ENCODE results near the gene COLEC11.
"Not testable (repeated sequence)": the region's sequence is repeated elsewhere in the genome, so short reads cannot be mapped to it uniquely, and the experiment has no call there.

Gene COLEC11

DNA sequence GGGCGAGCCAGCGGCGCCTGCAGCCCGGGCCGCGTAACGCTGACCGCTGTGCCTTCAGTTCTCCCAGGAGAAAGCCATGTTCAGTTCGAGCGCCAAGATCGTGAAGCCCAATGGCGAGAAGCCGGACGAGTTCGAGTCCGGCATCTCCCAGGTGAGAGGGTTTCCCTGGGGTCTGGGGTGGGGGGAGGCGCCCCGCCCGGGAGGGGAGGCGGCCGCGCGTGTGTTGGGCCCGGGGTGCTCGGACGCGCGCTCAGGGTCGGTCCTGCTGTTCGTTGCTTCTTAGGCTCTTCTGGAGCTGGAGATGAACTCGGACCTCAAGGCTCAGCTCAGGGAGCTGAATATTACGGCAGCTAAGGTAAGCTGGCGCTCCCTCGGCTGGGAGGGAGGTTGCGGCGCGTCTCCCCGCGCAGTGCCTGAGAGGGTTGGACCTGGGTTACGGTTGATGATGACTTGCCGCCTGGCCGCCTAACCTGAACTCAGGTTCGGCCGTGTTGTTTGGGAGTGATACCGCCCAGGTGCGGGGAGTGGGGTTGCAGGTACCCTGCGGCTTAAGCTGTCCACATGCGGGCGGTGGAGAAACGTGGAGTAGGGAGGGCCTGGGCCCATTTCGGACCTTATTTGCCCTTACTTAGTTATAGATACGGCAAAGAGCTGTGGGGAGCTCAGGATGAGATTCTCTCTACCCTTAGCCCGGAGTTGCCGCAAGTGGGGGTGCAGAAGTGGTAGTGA is 19.2 kb upstream of the COLEC11 start:
- Mint-ChIP-seq H3K27me3 (ENCODE audit: low read depth) (no peaks in the 10 kb centered on the region), H3K36me3 (ENCODE audit: low read depth) (peaks cover 38% of the 10 kb centered on the region), H3K9me3 (no peaks in the 10 kb centered on the region), H3K4me1 (ENCODE audit: low read depth) (peaks cover 45% of the 10 kb centered on the region), H3K4me3 (peak overlapping the region; percentile 94), H3K27ac (peak overlapping the region; percentile 91)

DNA sequence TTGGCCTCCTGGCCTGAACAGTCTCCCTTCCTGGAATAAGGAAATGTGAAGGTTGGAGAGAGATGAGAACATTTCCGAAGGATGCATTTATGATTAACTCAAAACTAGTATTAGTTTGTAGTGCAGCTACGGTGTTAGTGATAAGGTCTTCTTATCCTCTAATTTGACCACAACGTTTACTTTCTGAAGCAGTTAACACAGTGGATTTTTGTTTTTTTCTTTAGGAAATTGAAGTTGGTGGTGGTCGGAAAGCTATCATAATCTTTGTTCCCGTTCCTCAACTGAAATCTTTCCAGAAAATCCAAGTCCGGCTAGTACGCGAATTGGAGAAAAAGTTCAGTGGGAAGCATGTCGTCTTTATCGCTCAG is 18.7 kb upstream of the COLEC11 start:
- peaks cover 45% of the 10 kb centered on the region for H3K4me1 Mint-ChIP-seq (ENCODE audit: low read depth)
- not testable (repeated sequence) for H3K27me3 Mint-ChIP-seq (ENCODE audit: low read depth); H3K9me3 Mint-ChIP-seq
- peak overlapping the region; percentile 91 for H3K27ac Mint-ChIP-seq
- peaks cover 40% of the 10 kb centered on the region for H3K36me3 Mint-ChIP-seq (ENCODE audit: low read depth)
- peak overlapping the region; percentile 94 for H3K4me3 Mint-ChIP-seq

DNA sequence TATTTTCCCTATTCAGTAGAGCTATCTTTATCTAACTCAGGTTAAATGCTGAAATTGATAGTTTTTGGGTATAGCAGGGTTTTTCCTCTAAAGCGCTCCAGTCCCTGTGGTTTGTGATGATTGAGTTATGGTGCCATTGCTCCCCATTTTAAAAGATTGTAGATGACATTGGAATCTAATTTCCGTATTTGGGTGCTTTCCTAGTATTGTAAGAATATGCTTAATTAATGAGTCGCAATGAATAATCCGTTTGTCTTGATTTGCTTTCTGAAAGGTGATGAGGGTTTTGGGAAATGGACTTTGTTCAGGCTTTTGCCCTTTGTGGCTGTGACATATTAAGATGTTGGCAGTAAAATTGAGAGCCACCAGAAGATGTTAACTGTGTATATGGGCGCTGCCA is 15.9 kb upstream of the COLEC11 start:
- H3K4me1 Mint-ChIP-seq (ENCODE audit: low read depth) = peaks cover 43% of the 10 kb centered on the region
- H3K27ac Mint-ChIP-seq = no peak overlapping the region
- H3K27me3 Mint-ChIP-seq (ENCODE audit: low read depth) = no peaks in the 10 kb centered on the region
- H3K9me3 Mint-ChIP-seq = no peaks in the 10 kb centered on the region
- H3K36me3 Mint-ChIP-seq (ENCODE audit: low read depth) = peaks cover 46% of the 10 kb centered on the region
- H3K4me3 Mint-ChIP-seq = no peak overlapping the region

GRCh38 chr2:3580449-3580848 is 14.5 kb upstream of the COLEC11 start:
- no peaks in the 10 kb centered on the region for H3K27me3 Mint-ChIP-seq (ENCODE audit: low read depth)
- H3K36me3 Mint-ChIP-seq (ENCODE audit: low read depth) = peaks cover 46% of the 10 kb centered on the region
- H3K27ac Mint-ChIP-seq = no peak overlapping the region
- peaks cover 41% of the 10 kb centered on the region for H3K4me1 Mint-ChIP-seq (ENCODE audit: low read depth)
- H3K9me3 Mint-ChIP-seq = no peaks in the 10 kb centered on the region
- no peak overlapping the region for H3K4me3 Mint-ChIP-seq

- Mint-ChIP-seq H3K27me3 (ENCODE audit: low read depth) (no peaks in the 10 kb centered on the region), H3K36me3 (ENCODE audit: low read depth) (peaks cover 37% of the 10 kb centered on the region), H3K27ac (no peak overlapping the region), H3K4me1 (ENCODE audit: low read depth) (peaks cover 32% of the 10 kb centered on the region), H3K9me3 (no peaks in the 10 kb centered on the region), H3K4me3 (no peak overlapping the region)
Observed at GRCh38 chr2:3581367-3582262, 13.3 kb upstream of the COLEC11 start.

DNA sequence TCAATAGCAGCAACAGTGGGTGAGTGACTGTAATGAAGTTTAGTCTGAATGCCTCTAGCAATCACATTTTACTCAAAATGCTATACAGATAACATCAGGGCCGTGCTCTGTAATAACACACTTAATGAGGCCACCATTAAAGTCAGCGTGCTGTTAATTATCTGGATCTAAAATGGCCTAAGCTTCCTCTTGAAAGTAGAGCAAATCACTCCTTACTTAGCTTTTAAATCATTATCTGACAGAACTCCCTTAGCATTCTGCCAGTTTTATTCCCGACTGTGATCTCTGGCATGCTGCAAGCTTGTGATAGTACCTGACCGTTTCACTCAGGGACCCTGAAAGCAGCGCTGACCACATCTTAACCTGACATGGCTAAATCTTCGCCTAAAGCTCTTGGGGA is 10.8 kb upstream of the COLEC11 start:
- Mint-ChIP-seq H3K36me3 (ENCODE audit: low read depth) (peaks cover 19% of the 10 kb centered on the region), H3K4me3 (no peak overlapping the region), H3K9me3 (no peaks in the 10 kb centered on the region), H3K27me3 (ENCODE audit: low read depth) (no peaks in the 10 kb centered on the region), H3K27ac (no peak overlapping the region), H3K4me1 (ENCODE audit: low read depth) (peaks cover 11% of the 10 kb centered on the region)

DNA sequence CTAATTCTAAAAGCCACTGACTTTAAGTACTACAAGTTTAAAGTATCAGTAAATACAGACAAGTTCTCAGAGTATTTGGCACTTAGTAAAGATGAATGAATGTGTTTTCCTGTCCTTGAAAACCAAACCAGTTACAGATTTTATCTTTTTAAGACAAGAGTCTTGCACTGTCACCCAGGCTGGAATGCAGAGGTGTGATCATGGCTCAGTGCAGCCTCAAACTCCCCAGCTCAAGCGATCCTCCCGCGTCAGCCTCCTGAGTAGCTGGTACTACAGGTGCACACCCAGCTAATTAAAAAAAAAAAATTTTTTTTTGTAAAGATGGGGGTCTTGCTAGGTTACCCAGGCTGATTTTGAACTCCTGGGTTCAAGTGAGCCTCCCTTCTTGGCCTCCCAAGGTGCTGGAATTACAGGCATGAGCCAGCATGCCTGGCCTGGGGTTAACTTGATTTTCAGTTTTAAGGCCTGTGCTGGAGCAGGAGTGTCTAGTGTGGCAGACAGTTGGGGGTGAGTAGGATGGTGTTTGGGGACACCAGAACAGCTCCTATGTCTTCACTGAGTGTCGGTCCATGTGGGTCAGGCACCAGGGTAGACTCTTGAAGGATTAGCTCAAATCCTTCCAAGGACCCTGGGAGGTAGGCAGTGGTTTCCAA is 10.2 kb upstream of the COLEC11 start:
- Mint-ChIP-seq H3K36me3 (ENCODE audit: low read depth) (peaks cover 14% of the 10 kb centered on the region), H3K27ac (no peak overlapping the region), H3K4me3 (no peak overlapping the region)

DNA sequence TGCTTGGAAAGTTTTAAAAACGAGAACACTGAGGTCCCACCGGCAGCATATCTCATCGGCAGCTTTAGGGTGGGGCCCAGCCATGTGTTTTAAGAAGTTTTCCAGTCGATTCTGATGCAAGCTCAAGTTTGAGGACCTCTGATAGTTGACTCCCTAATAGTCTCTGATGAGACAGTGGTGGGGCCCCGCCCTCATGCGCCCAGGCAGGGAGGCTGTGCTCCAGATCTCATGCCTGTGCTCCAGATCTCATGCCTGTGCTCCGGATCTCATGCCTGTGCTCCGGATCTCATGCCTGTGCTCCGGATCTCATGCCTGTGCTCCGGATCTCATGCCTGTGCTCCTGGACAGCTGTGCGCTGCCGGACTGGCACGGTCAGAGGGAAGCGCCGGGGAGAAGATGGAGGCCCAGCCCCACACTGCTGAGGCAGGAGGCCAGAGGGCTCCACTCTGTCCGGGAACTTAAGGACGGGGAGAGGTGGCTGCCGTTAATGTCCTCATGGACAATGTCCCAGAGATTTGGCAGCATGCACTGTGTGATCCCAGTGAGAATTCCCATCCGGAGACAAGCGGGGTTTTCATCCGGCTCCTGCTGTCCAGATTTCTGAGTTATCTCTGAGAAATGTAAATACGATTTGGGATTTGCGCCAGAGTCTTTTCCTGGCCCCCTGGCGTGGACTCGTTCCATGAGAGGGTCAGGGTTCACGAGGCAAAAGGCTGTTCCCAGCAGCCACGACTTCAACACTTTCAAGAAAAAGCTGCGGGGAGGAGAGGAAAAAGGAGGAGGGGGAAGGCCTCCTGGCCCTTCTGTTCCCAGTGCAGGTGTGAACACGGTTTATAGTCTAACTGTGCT is 9.4 kb upstream of the COLEC11 start:
- no peak overlapping the region for H3K27ac Mint-ChIP-seq
- H3K4me3 Mint-ChIP-seq = no peak overlapping the region

More for the DNA sequence above, 10.2 kb upstream of the COLEC11 start:
- no peaks in the 10 kb centered on the region for H3K27me3 Mint-ChIP-seq (ENCODE audit: low read depth)
- no peaks in the 10 kb centered on the region for H3K9me3 Mint-ChIP-seq
- peaks cover 7% of the 10 kb centered on the region for H3K4me1 Mint-ChIP-seq (ENCODE audit: low read depth)

DNA sequence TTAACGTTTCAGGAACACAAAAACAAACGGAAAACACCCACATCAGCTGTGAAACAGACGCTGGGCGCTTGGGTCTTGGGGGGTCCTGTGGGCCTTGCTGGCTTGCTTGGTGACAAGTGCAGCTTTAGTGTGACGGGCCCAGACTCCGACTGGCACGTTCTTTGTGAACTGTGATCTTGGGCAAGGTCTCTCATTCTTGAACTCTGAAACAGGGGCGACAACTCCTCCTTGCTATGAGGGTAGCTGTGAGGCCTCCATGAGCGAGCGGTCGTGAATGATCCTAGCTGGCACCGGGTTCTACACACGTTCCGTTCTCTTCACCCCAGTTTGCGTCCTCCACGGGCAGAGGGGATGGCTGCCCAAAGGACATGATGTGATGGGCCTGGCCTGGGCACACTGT is 8.7 kb upstream of the COLEC11 start:
- H3K4me3 Mint-ChIP-seq = no peak overlapping the region
- peaks cover 6% of the 10 kb centered on the region for H3K36me3 Mint-ChIP-seq (ENCODE audit: low read depth)
- H3K9me3 Mint-ChIP-seq = no peaks in the 10 kb centered on the region
- no peaks in the 10 kb centered on the region for H3K27me3 Mint-ChIP-seq (ENCODE audit: low read depth)
- H3K4me1 Mint-ChIP-seq (ENCODE audit: low read depth) = peaks cover 7% of the 10 kb centered on the region
- H3K27ac Mint-ChIP-seq = no peak overlapping the region

More for the DNA sequence above, 9.4 kb upstream of the COLEC11 start:
- Mint-ChIP-seq H3K27me3 (ENCODE audit: low read depth) (no peaks in the 10 kb centered on the region), H3K36me3 (ENCODE audit: low read depth) (peaks cover 11% of the 10 kb centered on the region), H3K9me3 (no peaks in the 10 kb centered on the region), H3K4me1 (ENCODE audit: low read depth) (peaks cover 7% of the 10 kb centered on the region)

- Mint-ChIP-seq H3K4me3 (no peak overlapping the region), H3K27ac (no peak overlapping the region), H3K4me1 (ENCODE audit: low read depth) (peaks cover 3% of the 10 kb centered on the region), H3K9me3 (no peaks in the 10 kb centered on the region), H3K36me3 (ENCODE audit: low read depth) (peaks cover under 1% of the 10 kb centered on the region), H3K27me3 (ENCODE audit: low read depth) (no peaks in the 10 kb centered on the region)
Observed at GRCh38 chr2:3587021-3587420, 7.9 kb upstream of the COLEC11 start.

GRCh38 chr2:3587432-3587831 is 7.5 kb upstream of the COLEC11 start:
- no peak overlapping the region for H3K27ac Mint-ChIP-seq

DNA sequence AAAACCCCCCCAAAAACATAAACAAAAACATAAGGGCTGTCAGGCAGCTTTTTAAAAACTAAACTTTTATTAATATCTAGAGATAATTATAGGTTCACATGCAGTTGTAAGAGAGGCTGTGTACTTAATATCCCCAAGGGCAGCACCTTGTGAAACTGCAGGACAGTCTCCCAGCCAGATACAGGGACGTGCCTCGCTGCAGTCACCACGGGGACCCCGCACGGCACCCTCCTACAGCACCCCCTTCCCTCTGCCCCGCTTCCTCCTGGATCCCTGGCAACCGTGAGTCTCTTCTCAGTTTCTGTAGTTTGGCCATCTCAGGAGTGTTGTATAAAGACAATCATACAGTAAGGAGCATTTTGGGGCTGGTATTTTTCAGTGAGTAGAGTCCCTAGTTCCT is 6.8 kb upstream of the COLEC11 start:
- no peaks in the 10 kb centered on the region for H3K27me3 Mint-ChIP-seq (ENCODE audit: low read depth)
- no peak overlapping the region for H3K4me3 Mint-ChIP-seq
- no peaks in the 10 kb centered on the region for H3K9me3 Mint-ChIP-seq
- no peak overlapping the region for H3K27ac Mint-ChIP-seq
- no peaks in the 10 kb centered on the region for H3K36me3 Mint-ChIP-seq (ENCODE audit: low read depth)
- H3K4me1 Mint-ChIP-seq (ENCODE audit: low read depth) = peaks cover 3% of the 10 kb centered on the region

More at GRCh38 chr2:3587432-3587831, 7.5 kb upstream of the COLEC11 start:
- H3K9me3 Mint-ChIP-seq = no peaks in the 10 kb centered on the region
- H3K4me1 Mint-ChIP-seq (ENCODE audit: low read depth) = peaks cover 3% of the 10 kb centered on the region
- no peaks in the 10 kb centered on the region for H3K27me3 Mint-ChIP-seq (ENCODE audit: low read depth)
- no peak overlapping the region for H3K4me3 Mint-ChIP-seq
- H3K36me3 Mint-ChIP-seq (ENCODE audit: low read depth) = no peaks in the 10 kb centered on the region

GRCh38 chr2:3589086-3589485 is 5.8 kb upstream of the COLEC11 start:
- Mint-ChIP-seq H3K9me3 (no peaks in the 10 kb centered on the region), H3K4me3 (no peak overlapping the region), H3K36me3 (ENCODE audit: low read depth) (no peaks in the 10 kb centered on the region), H3K4me1 (ENCODE audit: low read depth) (peaks cover 3% of the 10 kb centered on the region), H3K27ac (no peak overlapping the region), H3K27me3 (ENCODE audit: low read depth) (no peaks in the 10 kb centered on the region)

DNA sequence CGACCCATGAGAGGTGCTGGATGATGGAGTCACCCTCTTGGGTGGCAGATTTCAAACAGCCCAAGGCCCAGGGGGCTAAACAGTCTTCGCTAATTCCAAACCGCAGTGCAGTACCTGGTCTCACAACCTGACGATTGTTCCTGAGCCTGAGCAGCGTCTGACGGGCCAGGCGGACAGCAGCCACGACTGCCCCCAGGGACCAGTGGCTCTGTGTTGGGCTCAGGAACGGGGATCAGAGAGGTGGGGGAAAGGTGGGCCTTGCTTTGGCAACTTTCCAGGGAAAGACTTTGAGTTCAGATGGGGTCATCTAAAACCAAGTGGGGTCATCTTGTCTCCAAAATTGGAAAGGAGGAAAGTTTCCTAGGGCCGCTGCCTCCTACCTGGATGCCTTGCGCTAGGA is 492 bp downstream of the COLEC11 start:
- H3K4me1 Mint-ChIP-seq (ENCODE audit: low read depth) = peaks cover 11% of the 10 kb centered on the region

More for the DNA sequence above, 492 bp downstream of the COLEC11 start:
- H3K9me3 Mint-ChIP-seq = no peaks in the 10 kb centered on the region
- peaks cover 13% of the 10 kb centered on the region for H3K27me3 Mint-ChIP-seq (ENCODE audit: low read depth)
- no peak overlapping the region for H3K4me3 Mint-ChIP-seq
- no peaks in the 10 kb centered on the region for H3K36me3 Mint-ChIP-seq (ENCODE audit: low read depth)
- no peak overlapping the region for H3K27ac Mint-ChIP-seq

All from T-helper 1 cell treated with Interleukin-12 subunit alpha and Interleukin-12 subunit beta and Interleukin-4 antibody, amounts not matched to agents 30 μg/mL and 1 μg/mL, for 36 hours (primary cell).